ENCODE measurements around the gene GLMP.
"Not testable (repeated sequence)": the region's sequence is repeated elsewhere in the genome, so short reads cannot be mapped to it uniquely, and the experiment has no call there.

GLMP gene

GRCh38 chr1:156295391-156295947, at the start of gene GLMP:
Gene GLMP (minus strand): TSS chr1:156295679. CDS start chr1:156295645, 34 bp downstream.
- no peak for DNase-seq (ENCODE audit: low read depth in 2 of 3, low spot score in 2 of 3)

GRCh38 chr1:156344409-156344808, 48.9 kb upstream of the GLMP start:
- no peak for DNase-seq (ENCODE audit: low read depth in 2 of 3, low spot score in 2 of 3)

- no peak for DNase-seq (ENCODE audit: low read depth in 2 of 3, low spot score in 2 of 3)
Observed at GRCh38 chr1:156342166-156342955, 46.9 kb upstream of the GLMP start.

GRCh38 chr1:156338180-156338976, 42.9 kb upstream of the GLMP start, which contains the start of the genes CCT3 and TSACC:
Gene CCT3 (minus strand): TSS chr1:156338292. CDS start chr1:156338184, 108 bp downstream.
Gene TSACC (plus strand): TSS chr1:156338526. CDS start chr1:156339758, 1,232 bp downstream.
- peak; percentile 97 to 99 (median 99) for DNase-seq (ENCODE audit: low read depth in 2 of 3, low spot score in 2 of 3)

GRCh38 chr1:156337888-156338179, 42.4 kb upstream of the GLMP start:
- DNase-seq (ENCODE audit: low read depth in 2 of 3, low spot score in 2 of 3) = no peak

GRCh38 chr1:156337052-156337887, 41.8 kb upstream of the GLMP start:
- no peak for DNase-seq (ENCODE audit: low read depth in 2 of 3, low spot score in 2 of 3)

- no peak for DNase-seq (ENCODE audit: low read depth in 2 of 3, low spot score in 2 of 3)
Observed at GRCh38 chr1:156336242-156336641, 40.8 kb upstream of the GLMP start.

GRCh38 chr1:156323179-156323578, 27.7 kb upstream of the GLMP start:
- not testable (repeated sequence) for DNase-seq (ENCODE audit: low read depth in 2 of 3, low spot score in 2 of 3)

GRCh38 chr1:156320560-156320959, 25.1 kb upstream of the GLMP start:
- no peak for DNase-seq (ENCODE audit: low read depth in 2 of 3, low spot score in 2 of 3)

GRCh38 chr1:156319664-156320063, 24.2 kb upstream of the GLMP start:
- DNase-seq (ENCODE audit: low read depth in 2 of 3, low spot score in 2 of 3) = no peak

- no peak for DNase-seq (ENCODE audit: low read depth in 2 of 3, low spot score in 2 of 3)
Observed at GRCh38 chr1:156316909-156317308, 21.4 kb upstream of the GLMP start.

- DNase-seq (ENCODE audit: low read depth in 2 of 3, low spot score in 2 of 3) = no peak
Observed at GRCh38 chr1:156310962-156311361, 15.5 kb upstream of the GLMP start.

- DNase-seq (ENCODE audit: low read depth in 2 of 3, low spot score in 2 of 3) = no peak
Observed at GRCh38 chr1:156308078-156308477, 12.6 kb upstream of the GLMP start.

- DNase-seq (ENCODE audit: low read depth in 2 of 3, low spot score in 2 of 3) = no peak
Observed at GRCh38 chr1:156305215-156305614, 9.7 kb upstream of the GLMP start.

- no peak for DNase-seq (ENCODE audit: low read depth in 2 of 3, low spot score in 2 of 3)
Observed at GRCh38 chr1:156303241-156303640, 7.8 kb upstream of the GLMP start.

- DNase-seq (ENCODE audit: low read depth in 2 of 3, low spot score in 2 of 3) = no peak
Observed at GRCh38 chr1:156298852-156299357, 3.4 kb upstream of the GLMP start, which contains the start of gene VHLL. Gene VHLL (minus strand): TSS chr1:156299307. CDS start chr1:156299189, 118 bp downstream.

GRCh38 chr1:156293895-156294294, 1.6 kb downstream of the GLMP start:
- no peak for DNase-seq (ENCODE audit: low read depth in 2 of 3, low spot score in 2 of 3)

- DNase-seq (ENCODE audit: low read depth in 2 of 3, low spot score in 2 of 3) = no peak
Observed at GRCh38 chr1:156293098-156293434, 2.4 kb downstream of the GLMP start.

GRCh38 chr1:156291226-156292061, 4.0 kb downstream of the GLMP start:
- DNase-seq (ENCODE audit: low read depth in 2 of 3, low spot score in 2 of 3) = no peak

- DNase-seq (ENCODE audit: low read depth in 2 of 3, low spot score in 2 of 3) = no peak
Observed at GRCh38 chr1:156289857-156290256, 5.6 kb downstream of the GLMP start.
